GM19351 (cell line): Measurements from ENCODE around the gene BCAS3.
"Not testable (repeated sequence)": the region's sequence is repeated elsewhere in the genome, so short reads cannot be mapped to it uniquely, and the experiment has no call there.

ENCODE experiments used
- ATAC-seq: cut with Tn5 transposase; IDR thresholded peaks from one replicate; pipeline ENCODE4 v1.9.1; 2021; ENCODE audit warnings: mild to moderate bottlenecking, moderate library complexity; ENCODE audit not compliant: unreplicated experiment

The BCAS3 gene

GRCh38 chr17:60743799-60744198, 66.1 kb downstream of the BCAS3 start:
- ATAC-seq: no peak

- ATAC-seq: no peak
These were observed 66.8 kb downstream of the BCAS3 start for GRCh38 chr17:60744355-60744966.

- ATAC-seq: no peak
These were observed 67.9 kb downstream of the BCAS3 start for GRCh38 chr17:60745544-60745943.

GRCh38 chr17:60747069-60747808, 69.6 kb downstream of the BCAS3 start:
- no peak for ATAC-seq

- no peak for ATAC-seq
These were observed 70.6 kb downstream of the BCAS3 start for GRCh38 chr17:60748204-60748603.

GRCh38 chr17:60749050-60749449, 71.4 kb downstream of the BCAS3 start:
- no peak for ATAC-seq

- ATAC-seq: no peak
These were observed 72.1 kb downstream of the BCAS3 start for GRCh38 chr17:60749708-60750107.

GRCh38 chr17:60750640-60751039, 73.0 kb downstream of the BCAS3 start:
- no peak for ATAC-seq

- no peak for ATAC-seq
These were observed 74.2 kb downstream of the BCAS3 start for GRCh38 chr17:60751884-60752283.

GRCh38 chr17:60752873-60753577, 75.4 kb downstream of the BCAS3 start:
- ATAC-seq: no peak

GRCh38 chr17:60754057-60754604, 76.5 kb downstream of the BCAS3 start:
- ATAC-seq: no peak

GRCh38 chr17:60756798-60757197, 79.1 kb downstream of the BCAS3 start:
- not testable (repeated sequence) for ATAC-seq

GRCh38 chr17:60757437-60757836, 79.8 kb downstream of the BCAS3 start:
- no peak for ATAC-seq

GRCh38 chr17:60759756-60760155, 82.1 kb downstream of the BCAS3 start:
- no peak for ATAC-seq

GRCh38 chr17:60761301-60761700, 83.7 kb downstream of the BCAS3 start:
- not testable (repeated sequence) for ATAC-seq

- no peak for ATAC-seq
These were observed 89.1 kb downstream of the BCAS3 start for GRCh38 chr17:60766778-60767190.

- ATAC-seq: no peak
These were observed 90.2 kb downstream of the BCAS3 start for GRCh38 chr17:60767744-60768308.

GRCh38 chr17:60769327-60769726, 91.7 kb downstream of the BCAS3 start:
- ATAC-seq: no peak

- no peak for ATAC-seq
These were observed 93.3 kb downstream of the BCAS3 start for GRCh38 chr17:60770946-60771422.

- not testable (repeated sequence) for ATAC-seq
These were observed 94.0 kb downstream of the BCAS3 start for GRCh38 chr17:60771621-60772020.

GRCh38 chr17:60773552-60773951, 95.9 kb downstream of the BCAS3 start:
- ATAC-seq: no peak
